Measurements from ENCODE around the gene NSD2. TPM values are rescaled to one million over a fixed set of nuclear protein-coding genes. Genes with fewer than 3 reads are reported as not detected.

Gene NSD2
- total RNA-seq, 1 donor from 2014 or later = 43.4 TPM

DNA sequence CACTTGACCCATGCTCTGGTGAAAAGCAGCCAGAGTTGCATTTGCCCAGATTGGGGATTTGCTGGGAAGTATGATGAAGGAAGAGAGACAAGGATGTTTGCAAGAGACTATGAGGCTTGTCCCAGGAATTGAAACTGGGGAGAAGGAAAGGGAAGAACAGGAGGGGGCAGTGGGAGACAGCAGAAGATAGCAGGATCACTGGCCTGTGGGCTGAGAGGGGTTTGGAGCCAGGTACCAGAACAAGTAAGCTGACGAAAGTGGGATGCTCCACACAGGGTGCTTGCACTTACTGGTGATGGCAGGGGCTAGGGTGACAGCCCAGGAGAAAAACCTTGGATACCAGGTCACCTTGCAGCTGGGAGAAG, 11.8 kb upstream of the NSD2 start:
- Histone ChIP-seq H3K4me3 (ENCODE audit: low read depth, low read length) (no peak overlapping the region), H3K36me3 (ENCODE audit: control insufficient read depth, insufficient read depth, low read length) (no peaks in the 10 kb centered on the region), H3K27me3 (ENCODE audit: control insufficient read depth, insufficient read depth, low read length) (peaks cover 3% of the 10 kb centered on the region)
- no peak for DNase-seq (ENCODE audit: low read depth)
- TF ChIP-seq, protein P1, sequence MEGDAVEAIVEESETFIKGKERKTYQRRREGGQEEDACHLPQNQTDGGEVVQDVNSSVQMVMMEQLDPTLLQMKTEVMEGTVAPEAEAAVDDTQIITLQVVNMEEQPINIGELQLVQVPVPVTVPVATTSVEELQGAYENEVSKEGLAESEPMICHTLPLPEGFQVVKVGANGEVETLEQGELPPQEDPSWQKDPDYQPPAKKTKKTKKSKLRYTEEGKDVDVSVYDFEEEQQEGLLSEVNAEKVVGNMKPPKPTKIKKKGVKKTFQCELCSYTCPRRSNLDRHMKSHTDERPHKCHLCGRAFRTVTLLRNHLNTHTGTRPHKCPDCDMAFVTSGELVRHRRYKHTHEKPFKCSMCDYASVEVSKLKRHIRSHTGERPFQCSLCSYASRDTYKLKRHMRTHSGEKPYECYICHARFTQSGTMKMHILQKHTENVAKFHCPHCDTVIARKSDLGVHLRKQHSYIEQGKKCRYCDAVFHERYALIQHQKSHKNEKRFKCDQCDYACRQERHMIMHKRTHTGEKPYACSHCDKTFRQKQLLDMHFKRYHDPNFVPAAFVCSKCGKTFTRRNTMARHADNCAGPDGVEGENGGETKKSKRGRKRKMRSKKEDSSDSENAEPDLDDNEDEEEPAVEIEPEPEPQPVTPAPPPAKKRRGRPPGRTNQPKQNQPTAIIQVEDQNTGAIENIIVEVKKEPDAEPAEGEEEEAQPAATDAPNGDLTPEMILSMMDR (IDR thresholded peaks at IDR 0.05; ENCODE audit: insufficient read depth, low read length, severe bottlenecking) = no peak
- FAIRE-seq = no peak

DNA sequence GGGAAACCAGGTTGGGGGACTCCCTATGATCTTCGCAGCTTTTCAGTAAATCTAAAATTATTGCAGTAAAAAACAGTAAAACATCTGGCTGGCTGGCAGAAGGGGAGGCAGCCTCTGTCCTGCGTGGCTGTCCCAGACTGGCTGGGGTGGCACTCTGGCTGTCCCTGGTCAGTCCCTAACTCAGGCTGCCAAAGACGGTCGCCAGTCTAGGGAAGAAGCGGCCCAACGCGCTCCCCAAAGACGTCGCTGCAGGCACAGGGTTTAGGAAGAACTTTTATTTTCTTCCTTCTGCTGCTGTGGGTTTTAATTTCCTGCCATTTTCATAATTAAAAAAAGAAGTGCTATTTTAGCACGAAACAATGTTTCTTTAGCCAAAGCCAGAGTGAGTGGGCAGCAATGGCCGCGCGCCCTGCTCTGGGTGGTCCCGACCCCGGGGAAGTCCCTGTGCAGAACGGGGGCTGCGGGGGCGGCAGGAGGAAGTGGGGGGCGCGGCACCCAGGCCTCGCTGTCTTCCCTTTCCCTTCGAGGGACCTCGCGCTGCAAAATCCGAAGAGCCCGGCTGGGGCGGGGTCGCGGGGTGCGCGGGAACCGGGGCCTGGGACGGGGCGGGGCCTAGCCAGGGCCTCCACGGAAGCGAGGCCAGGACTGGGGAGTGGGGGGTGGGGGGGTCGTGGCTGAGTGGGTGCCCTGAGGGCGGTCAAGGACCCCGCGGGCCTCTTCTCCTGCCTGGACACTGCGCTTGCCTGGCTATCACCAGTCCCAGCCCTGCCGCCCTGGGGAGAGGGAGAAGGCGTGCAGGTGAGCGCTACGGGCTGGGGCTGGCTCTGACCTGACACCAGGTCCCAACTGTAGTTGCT, 8.9 kb upstream of the NSD2 start:
- H3K27me3 ChIP-seq (ENCODE audit: control insufficient read depth, insufficient read depth, low read length) = peaks cover 3% of the 10 kb centered on the region
- H3K36me3 ChIP-seq (ENCODE audit: control insufficient read depth, insufficient read depth, low read length) = no peaks in the 10 kb centered on the region
- FAIRE-seq = no peak
- no peak for DNase-seq (ENCODE audit: low read depth)
- H3K4me3 ChIP-seq (ENCODE audit: low read depth, low read length) = no peak overlapping the region
- TF ChIP-seq, protein P1 (IDR thresholded peaks at IDR 0.05; ENCODE audit: insufficient read depth, low read length, severe bottlenecking) = no peak

DNA sequence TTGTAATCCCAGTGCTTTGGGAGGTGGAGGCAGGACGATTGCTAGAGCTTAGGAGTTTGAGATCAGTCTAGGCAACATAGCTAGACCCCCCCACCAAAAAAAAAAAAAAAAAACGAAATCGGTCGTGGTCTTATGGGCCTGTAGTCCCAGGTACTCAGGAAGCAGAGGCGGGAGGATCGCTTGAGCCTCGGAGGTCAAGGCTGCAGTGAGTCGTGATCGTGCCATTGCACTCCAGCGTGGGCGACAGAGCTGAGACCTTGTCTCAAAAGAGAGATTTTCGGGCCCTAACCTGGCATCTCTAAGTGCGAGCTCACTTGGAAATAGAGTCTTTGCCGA, 8.3 kb upstream of the NSD2 start:
- Histone ChIP-seq H3K4me3 (ENCODE audit: low read depth, low read length) (no peak overlapping the region), H3K27me3 (ENCODE audit: control insufficient read depth, insufficient read depth, low read length) (peaks cover 3% of the 10 kb centered on the region), H3K36me3 (ENCODE audit: control insufficient read depth, insufficient read depth, low read length) (no peaks in the 10 kb centered on the region)
- no peak for FAIRE-seq
- TF ChIP-seq, protein P1 (IDR thresholded peaks at IDR 0.05; ENCODE audit: insufficient read depth, low read length, severe bottlenecking) = no peak
- no peak for DNase-seq (ENCODE audit: low read depth)

DNA sequence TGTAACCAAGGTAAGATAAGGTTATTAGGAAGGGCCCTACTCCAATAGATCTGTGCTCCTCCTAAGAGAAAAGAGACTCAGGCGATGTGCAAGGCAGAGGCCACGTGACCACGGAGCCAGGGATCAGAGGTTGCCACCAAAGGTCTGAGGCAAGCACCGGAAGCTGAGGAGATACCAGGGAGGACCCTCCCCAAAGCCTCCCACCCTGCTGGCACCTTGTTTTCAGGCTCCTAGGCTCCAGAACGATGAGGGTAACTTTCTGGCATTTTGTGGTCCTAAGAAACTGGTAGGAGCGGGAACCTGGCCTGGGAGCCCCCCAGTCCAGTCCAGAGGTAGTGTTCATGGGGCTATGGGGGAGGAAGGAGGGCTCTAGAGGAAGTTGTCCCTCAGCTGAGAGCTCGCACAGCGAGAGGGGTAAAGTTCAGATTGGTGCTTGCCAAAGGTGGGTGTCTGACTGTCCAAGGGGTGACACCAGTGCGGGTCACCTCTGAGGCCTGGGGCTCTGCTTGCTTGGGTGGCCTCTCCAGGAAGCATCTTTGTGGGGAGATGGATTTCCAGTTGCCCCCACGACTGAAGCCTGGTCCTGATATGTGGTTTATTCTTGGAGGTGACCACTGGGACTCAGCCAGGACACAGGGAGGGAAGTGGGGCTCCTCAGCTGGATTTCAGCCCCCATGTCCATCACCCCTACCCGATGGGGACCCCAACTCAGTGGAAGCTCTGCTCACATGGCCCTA, 7.7 kb upstream of the NSD2 start:
- FAIRE-seq (peak; percentile 36), DNase-seq (ENCODE audit: low read depth) (no peak)
- Histone ChIP-seq H3K36me3 (ENCODE audit: control insufficient read depth, insufficient read depth, low read length) (no peaks in the 10 kb centered on the region), H3K4me3 (ENCODE audit: low read depth, low read length) (no peak overlapping the region), H3K27me3 (ENCODE audit: control insufficient read depth, insufficient read depth, low read length) (peaks cover 3% of the 10 kb centered on the region)
- TF ChIP-seq, protein P1 (IDR thresholded peaks at IDR 0.05; ENCODE audit: insufficient read depth, low read length, severe bottlenecking) = no peak

DNA sequence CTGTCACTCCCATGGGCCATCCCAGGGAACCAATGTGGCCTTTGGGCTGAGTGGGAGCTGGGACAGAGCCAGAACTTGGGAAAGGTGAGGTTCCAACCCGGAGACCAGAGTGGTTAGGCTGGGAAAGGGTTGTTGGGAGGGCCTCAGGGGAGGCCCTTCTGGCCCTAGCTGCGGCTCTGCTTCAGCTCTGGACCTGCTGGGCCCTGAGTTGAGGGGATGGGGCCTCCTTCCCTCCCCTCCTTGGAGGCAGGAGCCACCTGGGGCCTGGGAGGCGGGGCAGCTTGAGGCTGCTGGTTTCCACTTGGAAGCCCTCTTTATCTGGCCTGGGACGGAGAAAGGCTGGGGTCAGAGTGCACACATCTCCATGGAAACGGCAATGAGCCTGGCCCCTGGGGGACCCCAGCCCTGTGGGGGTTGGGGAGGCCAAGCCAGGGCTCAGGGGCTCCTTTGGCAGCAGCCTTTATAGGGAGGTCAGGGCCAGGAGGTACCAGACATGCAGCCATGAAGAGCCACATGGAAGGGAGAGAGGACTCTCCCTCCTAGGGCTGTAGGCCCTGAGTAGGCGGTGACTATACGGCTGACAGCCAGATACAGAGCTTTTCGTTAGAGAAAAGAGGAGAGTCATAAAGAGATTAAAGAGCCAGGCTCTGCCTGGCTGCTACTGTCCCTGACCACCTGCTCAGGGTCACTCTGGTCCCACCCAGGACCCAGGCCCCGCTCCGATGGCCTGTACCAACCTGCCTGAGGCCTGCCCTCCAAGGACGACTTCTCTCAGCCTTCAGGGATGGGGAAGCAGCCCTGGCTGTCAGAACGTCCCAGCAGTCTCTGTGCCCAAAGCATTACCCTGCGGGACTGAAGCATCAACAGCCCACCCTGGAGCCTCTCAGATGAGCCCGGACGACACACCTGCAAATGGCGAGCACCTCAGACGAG, 6.9 kb upstream of the NSD2 start:
- TF ChIP-seq, protein P1 (IDR thresholded peaks at IDR 0.05; ENCODE audit: insufficient read depth, low read length, severe bottlenecking) = no peak
- DNase-seq (ENCODE audit: low read depth) (no peak), FAIRE-seq (no peak)
- Histone ChIP-seq H3K4me3 (ENCODE audit: low read depth, low read length) (no peak overlapping the region), H3K27me3 (ENCODE audit: control insufficient read depth, insufficient read depth, low read length) (peaks cover 3% of the 10 kb centered on the region), H3K36me3 (ENCODE audit: control insufficient read depth, insufficient read depth, low read length) (no peaks in the 10 kb centered on the region)

Data from bronchial epithelial cell (primary cell).